Measurements from ENCODE around the gene FAM234A. TPM values are rescaled to one million over a fixed set of nuclear protein-coding genes. Genes with fewer than 3 reads are reported as not detected.

The FAM234A gene
- 70.4 and 73.1 TPM in 2 replicates for total RNA-seq
- polyA plus RNA-seq, result 89.4 and 98.8 TPM in 2 replicates
- 56.9 and 73.3 TPM in 2 replicates for polyA plus RNA-seq (2011; cell fraction: cytosol; rRNA removed)
- polyA plus RNA-seq (2011; cell fraction: nucleus; rRNA removed), result 57.0 and 57.5 TPM in 2 replicates
- polyA plus RNA-seq (2012), result 60.9 and 110 TPM in 2 replicates
- 32.8 and 34.2 TPM in 2 replicates for polyA minus RNA-seq
- polyA minus RNA-seq (2011; cell fraction: cytosol; rRNA and poly(A)+ RNA removed), result 14.5 TPM
- 13.1 and 16.7 TPM in 2 replicates for polyA minus RNA-seq (2011; cell fraction: nucleus; rRNA and poly(A)+ RNA removed)
- percentile 46 among the genes with signal in this experiment for Bru-seq, nascent RNA
- percentile 51 among the genes with signal in this experiment for BruChase-seq, experiment 1, labeled RNA remaining after a 6-hour chase
- percentile 45 among the genes with signal in this experiment for BruChase-seq, experiment 2, labeled RNA remaining after a 2-hour chase
- long read RNA-seq, transcript FAM234A-203 (13 exons, 3,213 nt), result major isoform, 119 of 245 reads
- long read RNA-seq, partial matches to known transcripts, result 78 of 245 reads
- long read RNA-seq, other reads (novel, unspliced or antisense), result 48 of 245 reads

GRCh38 chr16:234468-235305, at the start of gene FAM234A:
Gene FAM234A (plus strand): TSS chr16:234821. CDS start chr16:254414, 19,593 bp downstream.
- no peaks in the 10 kb centered on the region for H3K79me2 ChIP-seq (ENCODE audit: control insufficient read depth, insufficient read depth, low read length)
- H3K4me3 ChIP-seq (replicated peaks in 1 of 3; ENCODE audit: insufficient read depth in 1 of 3, low read depth in 1 of 3, low read length in 3 of 3), result peak within 1 kb of the TSS; percentile 66 to 75 (median 69)
- H3K27ac ChIP-seq (ENCODE audit: insufficient read depth, low read depth, low read length), result peak within 1 kb of the TSS; percentile 85
- H3K27me3 ChIP-seq (ENCODE audit: control insufficient read depth in 2 of 2, insufficient read depth in 2 of 2, low read length in 2 of 2), result no peaks in the 10 kb centered on the region
- CTCF ChIA-PET, result interaction anchor here (0.8 to 2.1 kb wide), 3 partner anchors 9 to 127 kb away, joined by 4 to 10 read pairs (median 7); no protein-coding TSS in a partner anchor
- no peaks in the 10 kb centered on the region for H4K20me1 ChIP-seq (replicated peaks; ENCODE audit: control insufficient read depth, extremely low read depth, insufficient read depth, low read length)
- FAIRE-seq (peak; percentile 85), DNase-seq (ENCODE audit: low read depth, low spot score) (peak; percentile 88)
- peak within 1 kb of the TSS; percentile 53 for H3K4me2 ChIP-seq (ENCODE audit: insufficient read depth, low read length)
- BruUV-seq (replicated peaks), result no TSS peak
- H3K9me3 ChIP-seq (replicated peaks; ENCODE audit: control insufficient read depth, insufficient read depth, low read length), result no peaks in the 10 kb centered on the region
- peaks cover 0 to 2% of the 10 kb centered on the region in 2 experiments for H3K36me3 ChIP-seq (ENCODE audit: control insufficient read depth in 2 of 2, extremely low read depth in 1 of 2, insufficient read depth in 2 of 2, low read length in 2 of 2)
- H3K9me1 ChIP-seq (replicated peaks; ENCODE audit: control insufficient read depth, extremely low read depth, insufficient read depth, low read length), result no peaks in the 10 kb centered on the region
- H2AFZ ChIP-seq (ENCODE audit: low read depth, low read length), result peak within 1 kb of the TSS; percentile 47
- intact Hi-C loops (cut with micrococcal nuclease), result no loop called here
- TF ChIP-seq POLR2A (IDR thresholded peaks at IDR 0.05; ENCODE audit: low read depth, low read length) (peak; percentile 97), GATA2 (IDR thresholded peaks at IDR 0.05; ENCODE audit: insufficient read depth, insufficient read length, low read depth, low read length) (no peak), MAX (IDR thresholded peaks at IDR 0.05; ENCODE audit: insufficient read depth, insufficient read length) (no peak), MYC (IDR thresholded peaks at IDR 0.05; ENCODE audit: low read depth, low read length) (no peak), CTCF (IDR thresholded peaks at IDR 0.05; ENCODE audit: extremely low read depth in 1 of 2, insufficient read depth in 1 of 2, low read depth in 1 of 2, low read length in 2 of 2) (peak; percentile 37 to 55), POLR2AphosphoS5 (IDR thresholded peaks at IDR 0.05; ENCODE audit: insufficient read depth, low read depth, low read length) (peak; percentile 98)
- peak within 1 kb of the TSS; percentile 87 for H3K9ac ChIP-seq (replicated peaks; ENCODE audit: extremely low read depth, insufficient read depth, low read length)
- dilution Hi-C loops (cut with MboI; ENCODE audit: extremely low pct_ligation_motif_present, low sequenced_read_pairs), result no loop called here
- no peaks in the 10 kb centered on the region for H3K4me1 ChIP-seq (ENCODE audit: control insufficient read depth, extremely low read depth, insufficient read depth, low read length)
- POLR2A ChIA-PET, result interaction anchor here (0.6 kb wide), 1 partner anchor 92 kb away, joined by 4 read pairs; no protein-coding TSS in a partner anchor

Data from endothelial cell of umbilical vein (primary cell).